Measurements from ENCODE around the gene PLEKHG2.

The PLEKHG2 gene

DNA sequence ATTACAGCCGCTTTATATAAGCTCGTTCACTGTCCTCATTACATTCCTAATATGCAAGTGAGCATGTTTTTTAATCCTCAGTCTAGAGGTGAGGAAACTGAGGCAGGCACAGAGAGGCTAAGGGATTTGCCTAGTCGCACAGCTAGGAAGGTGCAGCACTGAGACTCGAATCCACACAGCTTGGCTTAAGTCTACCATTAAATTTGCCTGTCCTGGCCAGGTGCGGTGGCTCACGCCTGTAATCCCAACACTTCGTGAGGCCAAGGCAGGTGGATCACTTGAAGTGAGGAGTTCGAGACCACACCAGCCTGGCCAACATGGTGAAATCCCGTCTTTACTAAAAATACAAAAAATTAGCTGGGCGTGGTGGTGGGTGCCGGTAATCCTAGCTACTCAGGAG is 15.2 kb downstream of the PLEKHG2 start:
- H3K4me3 ChIP-seq (ENCODE audit: low read length, poor library complexity, severe bottlenecking): no peak overlapping the region
- TF ChIP-seq, protein P1, sequence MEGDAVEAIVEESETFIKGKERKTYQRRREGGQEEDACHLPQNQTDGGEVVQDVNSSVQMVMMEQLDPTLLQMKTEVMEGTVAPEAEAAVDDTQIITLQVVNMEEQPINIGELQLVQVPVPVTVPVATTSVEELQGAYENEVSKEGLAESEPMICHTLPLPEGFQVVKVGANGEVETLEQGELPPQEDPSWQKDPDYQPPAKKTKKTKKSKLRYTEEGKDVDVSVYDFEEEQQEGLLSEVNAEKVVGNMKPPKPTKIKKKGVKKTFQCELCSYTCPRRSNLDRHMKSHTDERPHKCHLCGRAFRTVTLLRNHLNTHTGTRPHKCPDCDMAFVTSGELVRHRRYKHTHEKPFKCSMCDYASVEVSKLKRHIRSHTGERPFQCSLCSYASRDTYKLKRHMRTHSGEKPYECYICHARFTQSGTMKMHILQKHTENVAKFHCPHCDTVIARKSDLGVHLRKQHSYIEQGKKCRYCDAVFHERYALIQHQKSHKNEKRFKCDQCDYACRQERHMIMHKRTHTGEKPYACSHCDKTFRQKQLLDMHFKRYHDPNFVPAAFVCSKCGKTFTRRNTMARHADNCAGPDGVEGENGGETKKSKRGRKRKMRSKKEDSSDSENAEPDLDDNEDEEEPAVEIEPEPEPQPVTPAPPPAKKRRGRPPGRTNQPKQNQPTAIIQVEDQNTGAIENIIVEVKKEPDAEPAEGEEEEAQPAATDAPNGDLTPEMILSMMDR (conservative IDR thresholded peaks at IDR 0.05; ENCODE audit: low read length): no peak
- no peak for TF ChIP-seq EZH2phosphoT487 (IDR thresholded peaks at IDR 0.05; ENCODE audit: borderline replicate concordance)
- H3F3A ChIP-seq (ENCODE audit: low read depth): no peaks in the 10 kb centered on the region
- H3K79me2 ChIP-seq (ENCODE audit: insufficient read depth, low read length): peaks cover 5% of the 10 kb centered on the region; the same call in 1 of the 2 replicates
- peaks cover 5% of the 10 kb centered on the region for H4K20me1 ChIP-seq (ENCODE audit: insufficient read depth, low read length, poor library complexity, severe bottlenecking)
- H3K27me3 ChIP-seq (ENCODE audit: insufficient read depth, low read length, poor library complexity, severe bottlenecking): no peaks in the 10 kb centered on the region
- H3K9me2 ChIP-seq (replicated peaks; ENCODE audit: low read depth, low read length): no peaks in the 10 kb centered on the region
- no peaks in the 10 kb centered on the region for H3K9me3 ChIP-seq (ENCODE audit: insufficient read depth, low read depth, low read length)
- no peak overlapping the region for H2AFZ ChIP-seq (ENCODE audit: low read length)
- no peak overlapping the region for H3K9ac ChIP-seq (ENCODE audit: low read depth, low read length, poor library complexity, severe bottlenecking)
- no peak overlapping the region for H3K4me2 ChIP-seq (ENCODE audit: low read depth, low read length, poor library complexity, severe bottlenecking)
- peaks cover 13% of the 10 kb centered on the region; the same call in 1 of the 2 replicates for H3K36me3 ChIP-seq (ENCODE audit: insufficient read depth, low read length)
- H3K4me1 ChIP-seq (ENCODE audit: insufficient read depth, low read length, poor library complexity, severe bottlenecking): no peaks in the 10 kb centered on the region

DNA sequence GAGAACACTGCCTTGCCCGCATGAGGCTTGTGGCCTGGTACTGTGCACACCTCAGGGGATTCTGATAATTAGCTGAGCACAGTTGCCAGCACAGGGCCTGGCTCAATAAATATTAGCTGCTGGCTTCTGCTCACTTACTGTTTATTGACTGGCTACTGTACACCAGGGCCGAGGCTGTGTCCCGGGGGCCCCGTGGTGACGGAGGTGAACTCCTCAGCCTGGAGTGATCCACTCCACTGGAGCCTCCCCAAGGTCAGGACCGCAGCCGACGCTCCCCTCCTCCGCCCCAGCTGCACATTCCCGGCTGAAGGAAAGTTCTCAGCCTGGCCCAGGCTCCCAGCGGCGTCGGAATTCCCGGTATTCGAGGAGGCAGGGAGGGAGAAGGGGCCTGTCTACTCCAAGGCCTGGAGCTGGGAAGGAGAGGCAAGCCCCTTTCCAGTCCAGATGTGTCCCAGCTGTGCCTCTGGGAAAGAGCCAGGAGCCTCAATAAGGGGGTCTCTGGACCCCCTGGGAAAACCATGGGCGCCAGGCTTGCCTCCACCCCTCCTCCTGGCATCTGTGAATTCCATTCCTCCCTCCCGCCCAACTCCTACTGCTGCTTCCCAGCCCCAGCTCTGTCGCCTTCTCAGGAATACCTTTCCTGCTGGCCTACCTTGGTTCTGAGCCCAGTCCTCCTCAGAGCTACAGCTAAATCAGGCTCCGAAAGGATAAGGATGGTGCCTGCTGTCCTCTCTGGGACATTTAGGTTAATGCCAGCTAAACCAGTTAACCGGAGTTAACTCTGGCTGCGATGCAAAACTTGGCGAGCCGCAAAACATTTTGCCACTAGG is 16.0 kb downstream of the PLEKHG2 start:
- H3K79me2 ChIP-seq (ENCODE audit: insufficient read depth, low read length): peaks cover 13% of the 10 kb centered on the region
- H4K20me1 ChIP-seq (ENCODE audit: insufficient read depth, low read length, poor library complexity, severe bottlenecking): peaks cover 13% of the 10 kb centered on the region
- H3K4me2 ChIP-seq (ENCODE audit: low read depth, low read length, poor library complexity, severe bottlenecking): no peak overlapping the region
- H3K4me3 ChIP-seq (ENCODE audit: low read length, poor library complexity, severe bottlenecking): no peak overlapping the region
- peaks cover 18% of the 10 kb centered on the region for H3K36me3 ChIP-seq (ENCODE audit: insufficient read depth, low read length)
- no peaks in the 10 kb centered on the region for H3K27me3 ChIP-seq (ENCODE audit: insufficient read depth, low read length, poor library complexity, severe bottlenecking)
- no peak overlapping the region for H2AFZ ChIP-seq (ENCODE audit: low read length)
- H3F3A ChIP-seq (ENCODE audit: low read depth): no peaks in the 10 kb centered on the region
- no peak for TF ChIP-seq EZH2phosphoT487 (IDR thresholded peaks at IDR 0.05; ENCODE audit: borderline replicate concordance)
- TF ChIP-seq, protein P1 (conservative IDR thresholded peaks at IDR 0.05; ENCODE audit: low read length): no peak
- no peaks in the 10 kb centered on the region for H3K9me2 ChIP-seq (replicated peaks; ENCODE audit: low read depth, low read length)
- no peaks in the 10 kb centered on the region for H3K9me3 ChIP-seq (ENCODE audit: insufficient read depth, low read depth, low read length)
- peaks cover 2% of the 10 kb centered on the region for H3K4me1 ChIP-seq (ENCODE audit: insufficient read depth, low read length, poor library complexity, severe bottlenecking)
- no peak overlapping the region for H3K9ac ChIP-seq (ENCODE audit: low read depth, low read length, poor library complexity, severe bottlenecking)

DNA sequence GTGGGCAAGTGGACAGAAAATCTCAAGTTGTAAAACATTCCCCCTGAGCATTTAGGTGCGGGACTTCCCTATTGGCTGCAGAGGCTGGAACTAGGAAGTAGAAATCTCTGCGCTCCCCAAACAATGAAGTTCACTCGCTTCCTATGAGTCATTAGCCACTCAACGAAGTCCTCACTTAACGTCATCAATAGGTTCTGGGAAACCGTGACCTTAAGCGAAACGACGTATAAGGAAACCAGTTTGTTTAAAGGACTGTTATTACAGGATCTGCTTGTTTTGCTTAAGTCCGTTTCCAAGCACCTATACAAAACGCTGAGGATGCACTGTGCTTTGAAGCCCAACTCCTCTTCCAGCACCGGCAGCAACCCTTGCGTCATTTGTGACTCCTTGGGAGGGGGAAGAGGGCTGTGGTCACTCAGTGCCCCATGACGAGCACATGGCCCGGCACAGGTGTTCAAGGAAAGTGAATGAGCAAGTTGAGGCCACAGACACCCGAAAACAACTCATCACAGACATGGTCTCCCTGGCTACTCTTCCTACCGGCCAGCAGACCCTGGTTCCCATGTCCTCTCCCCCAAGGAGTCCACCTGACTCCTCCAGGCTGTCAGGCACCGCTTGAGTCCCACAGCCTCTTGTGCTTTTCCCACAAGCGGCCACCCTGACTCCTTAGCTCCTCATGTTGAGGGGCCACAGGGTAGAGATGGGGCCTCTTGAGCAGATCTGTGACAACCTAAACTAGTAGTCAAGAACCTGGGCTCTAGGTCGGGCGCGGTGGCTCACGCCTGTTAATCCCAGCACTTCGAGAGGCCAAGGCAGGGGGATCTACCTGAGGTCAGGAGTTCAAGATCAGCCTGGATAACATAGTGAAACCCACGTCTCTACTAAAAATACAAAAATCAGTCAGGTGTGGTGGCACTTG is 18.5 kb downstream of the PLEKHG2 start:
- Histone ChIP-seq H3K9me3 (ENCODE audit: insufficient read depth, low read depth, low read length) (no peaks in the 10 kb centered on the region), H2AFZ (ENCODE audit: low read length) (no peak overlapping the region), H3K36me3 (ENCODE audit: insufficient read depth, low read length) (peaks cover 30% of the 10 kb centered on the region), H3K27me3 (ENCODE audit: insufficient read depth, low read length, poor library complexity, severe bottlenecking) (peaks cover 5% of the 10 kb centered on the region), H3K9me2 (replicated peaks; ENCODE audit: low read depth, low read length) (no peaks in the 10 kb centered on the region), H3K9ac (ENCODE audit: low read depth, low read length, poor library complexity, severe bottlenecking) (no peak overlapping the region), H3K79me2 (ENCODE audit: insufficient read depth, low read length) (peaks cover 36% of the 10 kb centered on the region), H4K20me1 (ENCODE audit: insufficient read depth, low read length, poor library complexity, severe bottlenecking) (peaks cover 35% of the 10 kb centered on the region), H3K4me3 (ENCODE audit: low read length, poor library complexity, severe bottlenecking) (no peak overlapping the region), H3K4me1 (ENCODE audit: insufficient read depth, low read length, poor library complexity, severe bottlenecking) (peaks cover 18% of the 10 kb centered on the region), H3F3A (ENCODE audit: low read depth) (no peaks in the 10 kb centered on the region), H3K4me2 (ENCODE audit: low read depth, low read length, poor library complexity, severe bottlenecking) (no peak overlapping the region)
- TF ChIP-seq, protein P1 (conservative IDR thresholded peaks at IDR 0.05; ENCODE audit: low read length): no peak
- no peak for TF ChIP-seq EZH2phosphoT487 (IDR thresholded peaks at IDR 0.05; ENCODE audit: borderline replicate concordance)

All from Loucy (cell line).